CD14-positive monocyte (primary cell): ENCODE data around the gene RELN. TPM values are rescaled to one million over a fixed set of nuclear protein-coding genes. Genes with fewer than 3 reads are reported as not detected.

Source experiments
- DNase-seq, 3 donors: peaks; one replicate each; pipeline ENCODE4 v3.0.0-alpha.2; 2011 to 2022
- H2AFZ ChIP-seq: 2 replicates; pipeline ENCODE4 v1.6.0; 2012; ENCODE audit warnings: mild to moderate bottlenecking, low read depth, low read length, inconsistent platforms; ENCODE audit not compliant: insufficient read depth, poor library complexity, severe bottlenecking
- H3K27ac ChIP-seq, 2 donors: 1 replicate in 1 of 2; 2 replicates in 1 of 2; pipeline ENCODE4 v1.5.1; 2012 to 2013; ENCODE audit warnings: low read length in 2 of 2, control low read depth in 1 of 2, inconsistent platforms in 1 of 2, low read depth in 1 of 2, mild to moderate bottlenecking in 1 of 2
- H3K27me3 ChIP-seq, 2 donors: one replicate each; pipeline versions ENCODE4 v1.6.0 to v1.6.1; 2011 to 2013; ENCODE audit warnings: low read length in 2 of 2; ENCODE audit not compliant: control insufficient read depth in 2 of 2, insufficient read depth in 2 of 2
- H3K36me3 ChIP-seq, 2 donors: replicated peaks in 1 of 2; 1 replicate in 1 of 2; 2 replicates in 1 of 2; pipeline versions ENCODE4 v1.5.1 to v1.6.1; 2012 to 2013; ENCODE audit warnings: low read length in 2 of 2, control low read depth in 1 of 2, inconsistent platforms in 1 of 2, mild to moderate bottlenecking in 1 of 2; ENCODE audit not compliant: insufficient read depth in 2 of 2, control insufficient read depth in 1 of 2
- H3K4me1 ChIP-seq, 2 donors: 1 replicate in 1 of 2; 2 replicates in 1 of 2; pipeline versions ENCODE4 v1.5.1 to v1.6.1; 2012 to 2013; ENCODE audit warnings: low read length in 2 of 2, control low read depth in 1 of 2, inconsistent platforms in 1 of 2, mild to moderate bottlenecking in 1 of 2, moderate library complexity in 1 of 2; ENCODE audit not compliant: insufficient read depth in 2 of 2, control insufficient read depth in 1 of 2
- H3K4me2 ChIP-seq: replicated peaks from 2 replicates; pipeline ENCODE3; 2012; ENCODE audit warnings: low read length, moderate library complexity, mild to moderate bottlenecking; ENCODE audit not compliant: poor library complexity, severe bottlenecking; ENCODE audit errors: extremely low read depth
- H3K4me3 ChIP-seq, 3 experiments: fragments of 200-600 bp in 1 of 3; sonication (generic) in 1 of 3; replicated peaks in 1 of 3; 1 replicate in 2 of 3; 2 replicates in 1 of 3; pipeline ENCODE4 v1.5.1; 2011 to 2013; ENCODE audit warnings: low read length in 3 of 3, mild to moderate bottlenecking in 3 of 3, control low read depth in 2 of 3, low read depth in 2 of 3, inconsistent platforms in 1 of 3, moderate library complexity in 1 of 3
- H3K79me2 ChIP-seq: 2 replicates; pipeline ENCODE4 v1.6.0; 2012; ENCODE audit warnings: mild to moderate bottlenecking, control low read depth, inconsistent platforms, low read length, moderate library complexity; ENCODE audit not compliant: insufficient read depth
- H3K9ac ChIP-seq: 2 replicates; pipeline ENCODE4 v1.6.0; 2017; ENCODE audit warnings: low read length, mild to moderate bottlenecking; ENCODE audit not compliant: insufficient read depth, poor library complexity, severe bottlenecking
- H3K9me3 ChIP-seq, 2 donors: replicated peaks in 1 of 2; 1 replicate in 1 of 2; 2 replicates in 1 of 2; pipeline versions ENCODE4 v1.5.1 to v1.6.1; 2012 to 2013; ENCODE audit warnings: low read length in 2 of 2, control low read depth in 1 of 2; ENCODE audit not compliant: control insufficient read depth in 1 of 2, insufficient read depth in 1 of 2
- H4K20me1 ChIP-seq: 2 replicates; pipeline ENCODE4 v1.6.0; 2012; ENCODE audit warnings: mild to moderate bottlenecking, low read length, control low read depth, moderate library complexity; ENCODE audit not compliant: insufficient read depth
- H3K27ac Mint-ChIP-seq, 7 donors: one replicate each; pipeline ENCODE4 v1.8.0; 2020; ENCODE audit warnings: mild to moderate bottlenecking in 7 of 7, mixed read lengths in 7 of 7, moderate library complexity in 6 of 7, inconsistent platforms in 2 of 7
- H3K27me3 Mint-ChIP-seq, 3 donors: one replicate each; pipeline ENCODE4 v1.8.0; 2021 to 2022; ENCODE audit warnings: low read depth in 3 of 3, mild to moderate bottlenecking in 3 of 3, mixed read lengths in 3 of 3, moderate library complexity in 3 of 3, inconsistent platforms in 1 of 3
- H3K36me3 Mint-ChIP-seq, 2 donors: one replicate each; pipeline ENCODE4 v1.8.0; 2020; ENCODE audit warnings: mixed read lengths in 2 of 2, inconsistent platforms in 1 of 2, mild to moderate bottlenecking in 1 of 2
- H3K4me1 Mint-ChIP-seq: one replicate; pipeline ENCODE4 v1.8.0; 2020; ENCODE audit warnings: mild to moderate bottlenecking, mixed read lengths
- H3K4me3 Mint-ChIP-seq, 2 donors: one replicate each; pipeline ENCODE4 v1.8.0; 2020; ENCODE audit warnings: mild to moderate bottlenecking in 2 of 2, mixed read lengths in 2 of 2, moderate library complexity in 1 of 2
- H3K9me3 Mint-ChIP-seq, 7 donors: one replicate each; pipeline ENCODE4 v1.8.0; 2020 to 2022; ENCODE audit warnings: mixed read lengths in 7 of 7, mild to moderate bottlenecking in 6 of 7, moderate library complexity in 6 of 7, inconsistent platforms in 2 of 7
- CTCF ChIP-seq: fragments of 200-600 bp; IDR thresholded peaks from one replicate; pipeline ENCODE4 v1.8.0; 2022; ENCODE audit warnings: antibody characterized with exemption, mild to moderate bottlenecking
- WGBS: methylation state at CpG from one replicate; pipeline ENCODE4 v1.1.5; 2013; ENCODE audit warnings: missing lambda C conversion rate; ENCODE audit not compliant: insufficient coverage; 5-methylcytosine and 5-hydroxymethylcytosine counted together
- intact Hi-C, 2 donors: fragments of 100-400 bp; cut with micrococcal nuclease; formaldehyde crosslinking; loops; one replicate each; pipeline versions ENCODE4 v1.15.0 to v1.15.1; 2023
- polyA plus RNA-seq, 3 donors: library from polyadenylated mRNA; depleted of rRNA in 1 of 3; unstranded in 2 of 3; stranded (reverse) in 1 of 3; fragments of 300-500 nt in 2 of 3; fragments of >200 nt in 1 of 3; fragmentation: Illumina TruSeq in 2 of 3; gene quantifications; 1 replicate in 2 of 3; 2 replicates in 1 of 3; pipeline ENCODE4 v1.2.3, GENCODE V29; 2012 to 2021

Gene RELN
- polyA plus RNA-seq, 3 donors, result not detected

GRCh38 chr7:103941976-103942375 lies 47.5 kb downstream of the RELN start:
- Mint-ChIP-seq H3K4me1 (no peaks in the 10 kb centered on the region), H3K27me3 (no peaks in the 10 kb centered on the region), H3K27ac (no peak overlapping the region), H3K4me3 (no peak overlapping the region), H3K36me3 (no peaks in the 10 kb centered on the region), H3K9me3 (no peaks in the 10 kb centered on the region)
- no peak overlapping the region for H3K4me2 ChIP-seq
- no peaks in the 10 kb centered on the region for H3K9me3 ChIP-seq
- no peaks in the 10 kb centered on the region for H3K79me2 ChIP-seq
- H3K9ac ChIP-seq, result no peak overlapping the region
- no peak for TF ChIP-seq CTCF
- no peaks in the 10 kb centered on the region for H3K36me3 ChIP-seq
- no peaks in the 10 kb centered on the region for H3K27me3 ChIP-seq
- DNase-seq, result no peak
- H2AFZ ChIP-seq, result no peak overlapping the region
- no peak overlapping the region for H3K4me3 ChIP-seq
- H4K20me1 ChIP-seq, result no peaks in the 10 kb centered on the region
- H3K27ac ChIP-seq, result no peak overlapping the region
- no CpG with 5 or more reads among the region's 3 CpGs for WGBS
- H3K4me1 ChIP-seq, result no peaks in the 10 kb centered on the region
- intact Hi-C loops, result no loop called here

GRCh38 chr7:103940382-103941268 lies 48.8 kb downstream of the RELN start:
- Histone ChIP-seq H2AFZ (no peak overlapping the region), H3K4me2 (no peak overlapping the region), H3K4me3 (no peak overlapping the region), H3K9me3 (no peaks in the 10 kb centered on the region), H3K36me3 (no peaks in the 10 kb centered on the region), H3K79me2 (no peaks in the 10 kb centered on the region), H3K4me1 (no peaks in the 10 kb centered on the region), H3K9ac (no peak overlapping the region), H3K27me3 (no peaks in the 10 kb centered on the region), H3K27ac (no peak overlapping the region), H4K20me1 (no peaks in the 10 kb centered on the region)
- no peak for DNase-seq
- intact Hi-C loops, result no loop called here
- no peaks in the 10 kb centered on the region for H3K36me3 Mint-ChIP-seq
- TF ChIP-seq CTCF, result no peak
- H3K27ac Mint-ChIP-seq, result no peak overlapping the region
- H3K4me3 Mint-ChIP-seq, result no peak overlapping the region
- no peaks in the 10 kb centered on the region for H3K27me3 Mint-ChIP-seq
- 73% methylated on average over 4 of the region's 6 CpGs for WGBS
- H3K4me1 Mint-ChIP-seq, result no peaks in the 10 kb centered on the region
- peaks cover 0 to 1% (median 0%) of the 10 kb centered on the region in 7 donors for H3K9me3 Mint-ChIP-seq
